ENCODE results near the gene CD24. TPM values are rescaled to one million over a fixed set of nuclear protein-coding genes. Genes with fewer than 3 reads are reported as not detected.
"Not testable (repeated sequence)": the region's sequence is repeated elsewhere in the genome, so short reads cannot be mapped to it uniquely, and the experiment has no call there.

Gene CD24
- total RNA-seq, 4 donors from 2014 or later: 3.1 to 116 (median 5.3) TPM

- no peaks in the 10 kb centered on the region for H3K4me1 ChIP-seq
- no peaks in the 10 kb centered on the region for H3K27me3 ChIP-seq
- no peaks in the 10 kb centered on the region for H3K36me3 ChIP-seq
- H3K9me3 ChIP-seq: no peaks in the 10 kb centered on the region
- 51 to 67% methylated on average over 2 of the region's 2 CpGs for WGBS, 2 donors (ENCODE audit: low coverage in 1 of 2)
- H3K27ac ChIP-seq: no peak overlapping the region
- TF ChIP-seq POLR2AphosphoS5 (IDR thresholded peaks at IDR 0.05) (no peak), EP300 (IDR thresholded peaks at IDR 0.05) (no peak), POLR2A (IDR thresholded peaks at IDR 0.05) (no peak), CTCF (IDR thresholded peaks at IDR 0.05) (no peak)
- H3K4me3 ChIP-seq: no peak overlapping the region
- no peak for ATAC-seq
These were observed 35.0 kb upstream of the CD24 start for GRCh38 chr6:107009499-107009898.

DNA sequence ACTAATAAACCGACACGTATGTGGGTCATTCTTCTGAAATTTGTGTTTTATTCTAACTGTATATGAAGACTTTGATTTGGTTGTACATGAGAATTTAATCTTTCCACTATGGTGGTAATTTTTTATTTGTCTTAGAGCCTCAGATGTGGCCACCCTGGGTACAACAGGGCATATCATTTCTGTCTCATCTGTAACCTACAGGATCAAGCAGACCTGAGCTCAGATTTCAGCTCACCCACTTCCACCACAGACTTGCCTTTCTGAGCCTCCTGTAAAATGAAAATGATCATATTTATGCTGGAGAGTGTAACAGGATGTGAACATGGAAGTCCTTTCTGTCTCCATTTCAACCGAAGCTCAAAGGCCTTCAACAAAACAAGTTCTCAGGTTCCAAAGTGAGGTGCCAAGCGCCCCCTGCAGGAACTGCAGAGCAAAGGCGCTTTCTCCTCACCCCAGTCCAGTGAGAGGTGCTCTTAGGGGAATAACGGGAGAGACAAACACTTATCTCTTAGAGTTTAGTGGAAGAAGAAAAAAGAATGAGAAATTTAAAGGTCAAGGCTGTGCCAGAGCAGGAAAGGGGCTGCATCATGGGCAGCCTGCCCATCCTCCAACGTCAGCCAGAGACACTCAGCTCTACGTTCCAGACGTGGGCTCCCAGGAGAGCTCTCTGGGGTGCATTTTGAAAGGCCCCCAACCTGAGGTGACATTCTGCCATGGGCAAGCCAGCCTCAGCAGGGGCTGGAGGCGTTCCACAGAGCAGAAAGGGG is 23.0 kb upstream of the CD24 start:
- Histone ChIP-seq H3K27ac (no peak overlapping the region), H3K4me1 (no peaks in the 10 kb centered on the region), H3K27me3 (peaks cover 8% of the 10 kb centered on the region), H3K9me3 (no peaks in the 10 kb centered on the region), H3K36me3 (no peaks in the 10 kb centered on the region), H3K4me3 (no peak overlapping the region)
- TF ChIP-seq CTCF (IDR thresholded peaks at IDR 0.05): peak in 1 of 4 experiments; percentile 33
- no peak for TF ChIP-seq EP300 (IDR thresholded peaks at IDR 0.05)
- WGBS, 2 donors (ENCODE audit: low coverage in 1 of 2): 44 to 64% methylated on average over 3 to 10 of the region's 10 CpGs
- no peak for ATAC-seq

DNA sequence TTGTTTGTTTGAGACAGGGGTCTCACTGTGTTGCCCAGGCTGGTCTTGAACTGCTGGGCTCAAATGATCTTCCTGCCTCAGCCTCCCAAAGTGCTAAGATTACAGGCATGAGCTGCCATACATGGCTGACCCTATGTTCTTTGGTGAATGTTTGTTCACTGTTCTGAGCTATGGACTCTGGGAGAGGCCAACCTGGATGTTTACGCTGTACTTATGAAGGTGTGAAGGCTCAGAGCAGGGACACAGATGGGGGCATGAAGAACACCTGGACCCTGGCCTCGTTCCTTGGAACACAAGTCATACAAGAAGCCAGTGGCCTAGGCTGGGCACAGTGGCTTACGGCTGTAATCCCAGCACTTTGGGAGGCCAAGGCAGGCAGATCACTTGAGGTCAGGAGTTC is 21.1 kb upstream of the CD24 start:
- H3K36me3 ChIP-seq: no peaks in the 10 kb centered on the region
- peaks cover 12% of the 10 kb centered on the region for H3K27me3 ChIP-seq
- 100% methylated on average over 1 of the region's 3 CpGs; no CpG with 5 or more reads in 1 of the 2 donors for WGBS, 2 donors (ENCODE audit: low coverage in 1 of 2)
- no peak overlapping the region for H3K4me3 ChIP-seq
- no peak overlapping the region for H3K27ac ChIP-seq
- H3K4me1 ChIP-seq: no peaks in the 10 kb centered on the region
- H3K9me3 ChIP-seq: no peaks in the 10 kb centered on the region
- ATAC-seq: no peak
- TF ChIP-seq POLR2AphosphoS5 (IDR thresholded peaks at IDR 0.05) (no peak), CTCF (IDR thresholded peaks at IDR 0.05) (no peak), POLR2A (IDR thresholded peaks at IDR 0.05) (no peak), EP300 (IDR thresholded peaks at IDR 0.05) (no peak)

DNA sequence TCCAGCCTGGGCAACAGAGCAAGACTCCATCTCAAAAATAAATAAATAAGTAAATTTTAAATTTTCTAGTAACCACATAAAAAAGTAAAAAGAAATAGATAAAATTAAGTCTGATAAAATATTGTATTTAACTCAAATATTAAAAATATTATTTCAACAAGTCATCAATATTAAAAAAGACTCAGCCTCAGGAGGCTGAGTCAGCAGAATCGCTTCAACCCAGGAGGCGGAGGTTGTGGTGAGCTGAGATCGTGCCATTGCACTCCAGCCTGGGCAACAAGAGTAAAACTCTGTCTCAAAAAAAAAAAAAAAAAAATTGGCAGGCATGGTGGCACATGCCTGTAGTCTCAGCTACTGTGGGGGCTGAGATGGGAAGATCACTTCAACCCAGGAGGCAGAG is 15.2 kb upstream of the CD24 start:
- H3K27ac ChIP-seq, H3K36me3 ChIP-seq, ATAC-seq, H3K4me3 ChIP-seq, H3K4me1 ChIP-seq, H3K9me3 ChIP-seq: not testable (repeated sequence)
- WGBS, 2 donors (ENCODE audit: low coverage in 1 of 2): 69 to 82% methylated on average over 3 of the region's 3 CpGs
- H3K27me3 ChIP-seq: peaks cover 27% of the 10 kb centered on the region

DNA sequence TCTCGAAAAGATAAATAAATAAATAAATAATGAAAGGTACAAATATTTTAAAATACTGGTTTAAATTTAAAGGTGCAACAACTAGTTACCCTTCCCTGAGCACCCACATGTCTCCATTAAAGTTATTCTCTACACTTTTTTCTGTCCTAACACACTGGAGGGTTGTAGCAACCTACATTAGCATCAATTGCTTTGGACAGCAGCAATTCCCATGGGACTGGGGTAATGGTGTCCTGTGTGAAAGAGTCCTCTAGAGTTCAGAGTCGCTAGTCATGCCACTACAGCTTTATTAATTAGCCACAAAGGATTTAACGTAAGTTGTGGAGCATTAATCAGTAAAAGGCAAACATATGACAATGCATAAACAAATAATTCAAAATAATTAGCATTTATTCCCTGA is 14.1 kb upstream of the CD24 start:
- Histone ChIP-seq H3K4me1 (no peaks in the 10 kb centered on the region), H3K9me3 (no peaks in the 10 kb centered on the region), H3K27me3 (peaks cover 34% of the 10 kb centered on the region), H3K27ac (no peak overlapping the region), H3K4me3 (no peak overlapping the region), H3K36me3 (no peaks in the 10 kb centered on the region)
- no peak for ATAC-seq
- WGBS, 2 donors (ENCODE audit: low coverage in 1 of 2): 57% methylated on average over 3 of the region's 3 CpGs
- no peak for TF ChIP-seq EP300 (IDR thresholded peaks at IDR 0.05)
- no peak for TF ChIP-seq POLR2A (IDR thresholded peaks at IDR 0.05)
- TF ChIP-seq POLR2AphosphoS5 (IDR thresholded peaks at IDR 0.05): no peak
- TF ChIP-seq CTCF (IDR thresholded peaks at IDR 0.05): no peak

All from gastroesophageal sphincter (tissue), 4 donors.